Panc1 (cell line): Measurements from ENCODE around the gene UGT2A3.

Experiments
- SIN3A ChIP-seq: IDR thresholded peaks from 2 replicates; pipeline ENCODE4 v1.6.1; 2012; ENCODE audit warnings: low read depth, mild to moderate bottlenecking, low read length, moderate library complexity, borderline replicate concordance; ENCODE audit not compliant: insufficient read depth
- TF ChIP-seq, protein P1 (sequence below): fragments of 450-650 bp; IDR thresholded peaks from 2 replicates; pipeline ENCODE4 v1.5.1; 2017; ENCODE audit warnings: mild to moderate bottlenecking

DNA sequence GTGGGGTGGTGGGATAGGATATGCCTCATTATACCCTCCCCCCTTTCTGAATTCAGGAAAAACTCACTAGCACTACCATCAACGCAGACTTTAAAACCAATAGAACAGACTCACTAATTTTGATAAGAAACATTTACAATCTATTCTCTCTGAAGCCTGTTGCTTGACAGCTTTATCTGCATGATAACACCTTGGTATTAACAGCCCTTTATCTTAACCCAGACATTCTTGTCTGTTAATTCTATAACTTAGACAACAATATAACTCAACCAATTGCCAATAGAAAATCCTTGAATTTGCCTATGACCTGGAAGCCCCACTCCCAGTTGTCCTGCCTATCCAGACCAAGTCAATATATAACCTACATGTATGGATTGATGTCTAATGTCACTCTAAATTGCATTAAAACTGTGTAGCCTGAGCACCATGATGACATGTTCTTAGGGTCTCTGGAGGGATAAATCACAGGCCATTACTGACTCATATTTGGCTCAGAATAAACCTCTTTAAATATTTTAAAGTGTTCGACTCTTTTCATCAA, 1.5 kb upstream of the UGT2A3 start:
- TF ChIP-seq SIN3A: no peak
- TF ChIP-seq, protein P1, sequence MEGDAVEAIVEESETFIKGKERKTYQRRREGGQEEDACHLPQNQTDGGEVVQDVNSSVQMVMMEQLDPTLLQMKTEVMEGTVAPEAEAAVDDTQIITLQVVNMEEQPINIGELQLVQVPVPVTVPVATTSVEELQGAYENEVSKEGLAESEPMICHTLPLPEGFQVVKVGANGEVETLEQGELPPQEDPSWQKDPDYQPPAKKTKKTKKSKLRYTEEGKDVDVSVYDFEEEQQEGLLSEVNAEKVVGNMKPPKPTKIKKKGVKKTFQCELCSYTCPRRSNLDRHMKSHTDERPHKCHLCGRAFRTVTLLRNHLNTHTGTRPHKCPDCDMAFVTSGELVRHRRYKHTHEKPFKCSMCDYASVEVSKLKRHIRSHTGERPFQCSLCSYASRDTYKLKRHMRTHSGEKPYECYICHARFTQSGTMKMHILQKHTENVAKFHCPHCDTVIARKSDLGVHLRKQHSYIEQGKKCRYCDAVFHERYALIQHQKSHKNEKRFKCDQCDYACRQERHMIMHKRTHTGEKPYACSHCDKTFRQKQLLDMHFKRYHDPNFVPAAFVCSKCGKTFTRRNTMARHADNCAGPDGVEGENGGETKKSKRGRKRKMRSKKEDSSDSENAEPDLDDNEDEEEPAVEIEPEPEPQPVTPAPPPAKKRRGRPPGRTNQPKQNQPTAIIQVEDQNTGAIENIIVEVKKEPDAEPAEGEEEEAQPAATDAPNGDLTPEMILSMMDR: no peak
